ENCODE measurements around the gene CC2D2A.

DNA sequence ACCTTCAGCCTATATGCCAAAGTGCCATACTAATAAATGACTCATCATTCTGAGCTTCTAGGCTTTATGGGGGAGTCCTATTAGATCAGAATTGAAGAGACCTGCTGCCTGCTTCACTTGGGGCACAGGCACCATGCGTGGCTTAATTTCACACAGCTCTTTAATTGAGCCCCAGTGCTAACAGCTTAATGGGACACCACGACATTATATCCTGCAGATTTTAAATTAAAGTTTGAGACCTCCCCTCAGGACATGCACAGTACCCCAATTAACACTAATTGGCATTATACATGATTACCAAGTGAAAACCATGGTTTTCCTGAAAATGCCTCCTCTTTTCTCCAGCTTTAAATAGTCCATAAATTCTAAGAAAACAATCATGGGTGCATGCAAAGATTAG, 35.0 kb upstream of the CC2D2A start:
- TF ChIP-seq POLR2A (IDR thresholded peaks at IDR 0.05; ENCODE audit: low read length) (no peak), GATA1 (IDR thresholded peaks at IDR 0.05; ENCODE audit: low read depth, low read length) (no peak)
